AML-193 (cell line): ENCODE results near the gene PARS2.

ENCODE experiments used
- DNase-seq, 2 experiments: peaks; one replicate each; lab custom pipeline; 2025; lab: John Stamatoyannopoulos, UW

Gene PARS2

DNA sequence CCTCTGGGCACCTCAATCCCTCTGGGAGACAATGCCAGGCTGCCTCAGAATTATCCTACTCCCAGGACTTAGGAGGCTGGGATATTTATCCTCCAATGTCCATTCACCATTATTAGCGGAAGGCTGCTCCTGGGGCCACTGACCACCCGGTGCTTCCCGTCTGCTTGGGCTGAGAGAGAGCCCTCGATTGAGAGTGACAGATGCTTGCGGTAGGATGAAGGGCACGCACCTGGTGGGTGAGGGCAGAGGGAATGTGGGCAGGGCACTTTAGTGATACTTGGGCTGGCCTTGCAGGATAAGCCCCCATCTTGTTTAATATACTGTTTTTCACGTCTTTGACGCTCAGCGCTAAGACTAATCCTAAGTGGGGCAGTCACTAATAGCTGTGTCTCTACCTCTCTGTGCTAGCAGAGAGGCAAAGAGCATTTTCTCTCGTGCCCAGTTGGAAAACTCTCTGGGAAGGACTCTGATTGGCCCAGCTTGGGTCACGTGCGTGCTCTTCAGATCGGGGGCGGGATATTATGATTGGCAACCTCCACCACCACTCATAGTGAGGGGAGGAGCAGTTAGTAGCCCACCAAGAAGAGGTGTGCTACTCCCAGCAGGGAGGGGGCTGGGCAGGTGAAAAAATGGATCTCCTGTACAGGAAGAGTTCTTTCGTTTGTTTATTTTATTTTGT is 10.6 kb upstream of the PARS2 start:
- no peak for DNase-seq

DNA sequence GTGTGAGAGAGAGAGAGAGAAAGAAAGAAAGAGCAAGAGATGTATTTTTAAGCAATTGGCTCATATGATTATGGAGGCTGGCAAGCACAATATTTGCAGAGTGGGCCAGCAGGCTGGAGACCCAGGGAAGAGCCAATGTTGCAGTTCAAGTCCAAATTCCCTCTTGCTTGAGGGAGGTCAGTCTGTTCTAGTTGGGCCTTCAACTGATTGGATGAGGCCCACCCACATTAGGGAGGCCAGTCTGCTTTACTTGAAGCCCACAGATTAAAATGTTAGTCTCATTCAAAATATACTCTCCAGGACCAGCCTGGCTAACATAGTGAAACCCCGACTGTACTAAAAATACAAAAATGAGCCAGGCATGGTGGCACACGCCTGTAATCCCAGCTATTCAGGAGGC is 8.6 kb upstream of the PARS2 start:
- no peak for DNase-seq

DNA sequence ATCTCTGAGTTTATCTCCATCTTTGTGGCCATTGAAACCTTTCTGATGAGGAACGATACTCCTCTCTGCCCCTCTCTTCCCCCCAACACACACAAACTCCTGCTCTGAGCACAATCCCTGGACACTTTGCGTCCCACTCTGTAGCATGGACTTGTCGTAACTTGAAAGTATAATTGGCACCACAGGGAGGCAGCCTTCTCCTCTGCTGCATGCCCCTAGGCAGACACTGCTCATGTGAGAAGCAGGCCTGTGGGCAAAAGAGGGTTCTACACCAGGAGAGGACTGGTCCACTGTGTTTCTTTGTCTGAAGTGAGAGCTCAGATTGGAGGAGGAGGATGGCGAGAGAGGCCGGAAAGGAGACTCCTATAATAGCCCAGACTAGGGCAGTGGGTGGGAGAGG is 3.8 kb upstream of the PARS2 start:
- no peak for DNase-seq

DNA sequence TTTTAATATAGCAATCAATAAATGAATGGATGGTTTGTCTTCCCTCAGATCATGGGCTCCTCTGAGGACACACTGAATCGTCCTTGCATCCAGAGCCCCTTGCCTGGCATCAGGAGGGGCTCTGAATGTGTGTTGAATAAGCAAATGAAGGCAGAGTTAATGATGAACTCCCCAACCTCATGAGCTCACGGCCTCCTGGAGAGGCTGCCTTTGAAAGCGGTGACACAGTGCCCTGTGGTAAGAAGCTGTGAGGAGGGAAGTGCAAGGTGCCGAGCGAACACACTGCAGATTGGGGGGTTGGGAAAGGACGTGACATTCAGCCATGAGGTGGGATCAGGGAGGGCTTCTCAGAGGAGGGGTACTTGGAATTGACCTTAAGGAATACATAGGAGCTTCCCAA is 3.2 kb upstream of the PARS2 start:
- DNase-seq, result no peak

DNA sequence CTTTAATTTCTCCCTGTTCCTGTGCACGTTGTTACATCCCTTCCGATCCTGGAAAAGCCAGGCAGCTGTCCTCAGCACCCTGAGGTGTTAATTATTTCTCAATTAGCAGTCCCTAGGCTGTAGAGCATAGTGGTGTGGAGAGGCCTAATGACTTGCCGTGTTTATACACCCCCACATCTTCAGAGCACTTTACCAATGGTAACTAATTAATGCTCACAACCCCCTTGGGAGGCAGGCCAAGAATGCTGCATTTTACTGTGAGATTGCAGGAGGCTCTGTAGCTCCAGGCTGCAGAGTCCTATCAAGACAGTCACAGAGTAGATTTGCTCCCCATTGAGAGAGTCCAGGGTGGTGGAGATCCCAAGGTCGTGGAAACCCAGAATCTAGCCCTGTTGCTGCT is 2.4 kb upstream of the PARS2 start:
- DNase-seq, result no peak

DNA sequence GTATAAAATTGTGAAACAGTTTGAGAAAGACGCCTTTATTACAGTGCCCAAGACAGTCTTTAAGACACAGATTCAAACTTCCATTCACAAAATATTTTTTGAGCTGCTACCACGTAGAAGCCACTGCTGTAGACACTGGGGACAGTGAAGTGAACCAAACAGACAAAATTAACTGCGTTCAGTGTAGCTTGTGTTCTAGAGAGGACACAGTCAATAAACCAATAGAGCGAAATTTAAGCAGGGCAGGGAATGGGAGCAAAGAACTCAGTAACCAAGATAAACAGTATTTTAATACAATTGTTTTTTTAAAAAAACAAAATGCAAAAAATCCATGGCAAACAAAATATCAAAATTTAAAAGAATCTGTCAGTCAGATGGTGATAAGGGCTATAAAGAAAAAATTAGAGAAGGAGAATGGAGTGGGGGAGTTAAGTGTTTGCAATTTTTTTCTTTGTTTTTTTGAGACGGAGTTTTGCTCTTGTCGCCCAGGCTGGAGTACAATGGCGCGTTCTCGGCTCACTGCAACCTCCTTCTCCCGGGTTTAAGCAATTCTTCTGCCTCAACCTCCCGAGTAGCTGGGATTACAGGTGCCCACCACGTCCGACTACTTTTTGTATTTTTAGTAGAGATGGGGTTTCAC is 719 bp upstream of the PARS2 start:
- no peak for DNase-seq

DNA sequence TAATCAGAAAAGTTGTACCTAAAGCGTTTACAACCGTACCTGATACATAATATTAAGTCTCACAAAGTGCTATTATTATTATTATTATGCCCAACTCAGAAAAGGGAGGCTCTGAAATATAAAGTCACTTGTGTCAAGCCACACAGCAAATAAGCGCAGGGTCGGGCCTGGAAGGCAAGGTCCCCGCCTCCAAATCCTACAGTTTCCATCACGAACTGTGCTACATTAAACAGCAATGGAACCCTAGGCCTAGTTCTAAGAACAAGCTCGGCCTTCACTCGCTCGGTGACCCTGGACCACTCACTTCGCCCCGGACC is 549 bp downstream of the PARS2 start:
- no peak for DNase-seq

DNA sequence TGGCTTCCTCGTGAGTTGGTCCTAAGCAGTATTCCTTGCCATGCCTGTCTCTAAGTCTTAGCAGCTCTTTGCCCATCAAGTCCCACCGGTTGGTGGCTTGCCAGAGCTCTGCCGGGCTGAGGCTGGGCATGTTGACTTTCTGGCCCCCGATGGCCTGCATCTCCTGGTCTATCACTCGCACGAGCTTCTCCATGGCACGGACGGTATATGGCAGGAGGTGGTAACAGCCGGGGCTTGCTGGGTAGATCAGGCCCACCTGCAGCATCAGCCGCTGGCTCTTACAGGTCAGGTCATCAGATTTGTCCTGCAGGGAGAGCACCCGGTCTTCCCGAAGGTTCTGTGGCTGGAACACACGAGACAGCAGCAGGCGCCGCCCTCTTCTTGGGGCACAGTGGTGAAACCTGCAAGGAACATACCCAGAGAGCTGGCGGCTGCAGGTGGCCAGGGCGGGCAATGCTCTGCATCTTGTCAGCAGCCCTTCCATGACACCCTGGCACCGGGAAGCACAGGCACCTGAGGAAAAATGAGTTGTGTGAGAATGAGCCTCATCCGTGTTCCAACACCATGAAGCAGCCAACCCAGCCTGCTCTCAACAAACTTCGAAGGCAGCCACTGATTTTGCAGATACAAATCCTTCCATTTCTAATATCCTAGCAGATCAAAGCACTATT is 5.5 kb downstream of the PARS2 start:
- DNase-seq, result no peak

DNA sequence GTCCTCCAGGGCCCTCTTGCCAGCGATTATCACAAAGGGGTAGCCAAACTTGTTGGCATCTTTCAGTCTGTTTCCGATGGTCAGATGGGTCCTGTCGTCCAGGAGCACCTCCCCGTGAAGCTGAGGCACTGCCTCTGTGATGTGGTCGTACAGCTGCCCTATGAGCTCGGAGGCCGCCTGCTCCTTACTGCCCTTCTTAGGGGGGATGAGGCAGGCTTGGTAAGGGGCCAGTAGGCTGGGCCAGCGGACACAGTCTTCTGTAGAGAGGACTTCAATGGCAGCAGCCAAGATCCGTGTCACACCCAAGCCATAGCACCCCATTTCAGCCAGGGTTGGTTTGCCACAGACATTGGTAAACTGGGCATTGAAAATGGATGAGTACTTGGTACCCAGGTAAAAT is 6.5 kb downstream of the PARS2 start:
- DNase-seq, result no peak

DNA sequence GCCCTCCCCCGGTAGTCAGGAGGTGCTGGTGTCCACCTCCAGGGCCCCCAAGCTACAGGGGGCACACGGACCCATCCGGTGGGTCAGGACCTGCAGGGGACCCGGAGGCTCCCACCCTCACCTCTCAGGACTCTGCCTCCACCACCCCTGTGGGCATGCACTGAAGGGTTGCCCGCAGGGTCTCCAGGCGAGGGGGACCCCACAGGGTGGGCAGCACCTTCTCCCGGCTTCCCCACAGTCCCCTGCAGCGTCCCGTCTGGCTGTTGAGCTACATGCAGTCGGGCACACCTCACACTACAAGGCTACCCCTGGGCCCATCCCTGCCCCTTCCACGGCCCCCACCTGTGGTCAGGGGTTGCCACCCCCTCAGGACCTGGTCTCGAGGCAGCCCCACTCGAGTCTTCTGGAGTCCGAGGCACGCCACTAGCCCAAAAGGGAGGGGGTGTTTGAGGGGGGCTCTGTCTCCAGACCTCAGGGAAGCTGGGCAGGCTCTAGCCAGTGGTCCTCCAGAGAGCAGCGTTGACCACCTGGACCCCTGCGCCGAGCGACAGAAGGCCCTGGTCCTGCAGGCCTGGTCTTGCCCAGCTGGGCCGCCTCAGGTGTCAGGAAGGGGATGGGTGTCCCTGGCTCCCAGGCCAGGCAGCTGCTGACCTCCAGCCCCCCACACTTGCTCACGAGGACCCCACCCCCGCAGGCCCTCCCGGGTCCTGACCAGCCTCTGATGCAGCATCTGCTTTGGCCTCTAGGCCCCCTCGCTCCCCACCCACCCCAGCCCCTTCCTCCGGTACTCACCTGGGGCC is 9.6 kb downstream of the PARS2 start:
- DNase-seq, result no peak

DNA sequence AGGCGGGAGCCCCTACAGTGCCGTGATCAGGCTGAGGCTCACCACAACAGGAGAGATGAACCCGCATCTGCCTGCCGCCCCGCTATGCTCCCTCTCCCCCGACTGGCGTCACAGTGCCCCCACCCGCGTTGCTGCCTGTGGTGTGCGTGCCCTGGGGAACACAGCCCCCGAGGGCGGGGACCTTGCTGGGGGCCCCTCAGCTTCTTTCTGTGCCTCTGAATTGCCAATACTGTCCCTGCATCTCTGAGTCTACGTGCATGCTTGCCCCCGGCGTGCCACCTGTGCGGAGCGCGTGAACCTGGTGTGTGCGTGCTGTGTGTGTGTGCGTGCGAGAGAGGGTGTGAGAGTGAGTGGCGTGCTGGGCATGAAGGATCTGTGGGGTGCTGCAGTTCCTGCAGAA is 10.3 kb downstream of the PARS2 start:
- no peak for DNase-seq

DNA sequence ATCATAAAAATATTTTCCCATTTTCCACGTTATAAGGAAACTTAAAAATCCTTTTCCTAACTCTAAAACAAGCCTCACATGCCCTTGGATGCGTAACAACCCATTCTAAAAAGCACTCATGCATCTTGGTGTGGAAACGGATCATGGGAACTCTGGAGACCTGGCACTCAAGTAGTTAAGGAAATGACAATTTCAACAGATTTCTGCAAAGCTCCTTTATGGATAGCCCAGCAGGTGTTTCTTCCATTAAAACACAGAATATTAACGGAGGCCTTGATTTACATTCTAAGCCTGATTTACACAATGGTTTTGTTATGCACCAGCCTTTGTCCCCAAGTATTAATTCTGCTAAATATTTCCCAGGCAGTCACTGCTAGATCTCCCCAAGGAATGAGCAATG is 12.9 kb downstream of the PARS2 start:
- DNase-seq, result no peak

DNA sequence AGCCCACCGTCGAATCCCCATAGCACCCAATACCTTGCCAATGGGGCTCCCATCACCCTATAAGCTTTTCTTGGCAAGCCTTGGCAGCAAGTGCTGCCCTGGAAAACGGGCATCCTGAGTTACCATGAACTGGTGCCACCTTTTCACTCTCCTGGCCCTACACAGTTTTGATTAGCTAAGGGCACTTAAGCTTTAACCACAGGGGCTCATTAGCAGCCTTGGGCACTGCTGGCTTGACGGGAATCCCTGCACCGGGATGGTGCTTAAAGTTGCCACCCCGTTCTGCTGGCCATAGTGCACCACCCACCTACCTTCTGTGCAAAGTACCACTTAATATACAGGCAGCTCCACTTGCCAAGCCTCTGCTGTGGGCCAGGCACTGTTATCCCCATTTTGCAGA is 13.7 kb downstream of the PARS2 start:
- DNase-seq, result no peak

DNA sequence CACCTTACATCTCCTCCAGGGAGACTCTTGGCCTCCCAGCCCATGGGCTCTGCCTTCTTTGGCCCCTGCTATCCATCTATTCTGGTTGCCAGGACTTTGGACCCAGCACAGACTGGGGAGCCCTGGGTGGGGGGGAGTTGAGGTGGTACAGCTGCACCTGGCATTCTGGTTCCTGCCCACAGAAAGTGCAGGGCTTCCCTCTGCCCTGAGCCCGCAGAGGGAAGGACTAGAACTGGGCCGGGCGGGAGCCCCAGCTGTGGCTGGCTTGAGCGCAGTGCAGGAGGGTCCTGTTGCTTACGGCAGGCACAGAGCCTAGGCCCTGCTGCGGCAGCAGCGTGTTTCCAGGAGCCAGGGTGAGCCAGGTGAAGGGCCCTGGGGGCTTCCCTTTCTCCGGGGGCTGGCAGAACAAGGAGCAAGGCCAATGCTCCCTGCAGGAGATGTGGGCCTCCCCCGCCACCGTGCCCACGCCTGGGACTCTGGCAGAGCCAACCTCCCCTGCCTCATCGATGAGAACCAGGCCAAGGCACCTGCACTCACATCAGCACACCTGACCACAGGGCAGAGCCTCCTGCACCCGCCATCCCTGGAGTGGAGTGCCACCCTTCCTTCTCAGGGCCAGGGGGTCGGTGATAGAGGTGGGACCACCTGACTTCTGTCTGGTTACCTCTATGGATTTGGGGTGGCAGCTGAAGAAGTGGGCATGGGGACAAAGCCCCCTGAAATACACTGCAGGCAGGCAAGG is 16.1 kb downstream of the PARS2 start:
- no peak for DNase-seq

DNA sequence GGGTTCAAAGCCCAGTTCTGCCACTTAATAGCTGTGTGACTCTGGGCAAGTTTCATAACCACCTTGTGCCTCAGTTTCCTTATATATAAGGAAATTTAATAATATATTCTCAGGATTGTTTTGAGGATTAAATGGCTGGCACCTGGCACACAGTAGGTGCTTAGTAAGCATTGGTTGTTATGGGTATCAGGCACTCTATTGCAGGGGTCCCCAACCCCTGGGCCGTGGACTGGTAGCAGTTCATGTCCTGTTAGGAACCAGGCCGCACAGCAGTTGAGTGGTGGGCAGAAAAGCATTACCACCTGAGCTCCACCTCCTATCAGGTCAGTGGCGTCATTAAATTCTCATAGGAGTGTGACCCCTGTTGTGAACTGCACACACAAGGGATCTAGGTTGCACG is 18.5 kb downstream of the PARS2 start:
- no peak for DNase-seq

DNA sequence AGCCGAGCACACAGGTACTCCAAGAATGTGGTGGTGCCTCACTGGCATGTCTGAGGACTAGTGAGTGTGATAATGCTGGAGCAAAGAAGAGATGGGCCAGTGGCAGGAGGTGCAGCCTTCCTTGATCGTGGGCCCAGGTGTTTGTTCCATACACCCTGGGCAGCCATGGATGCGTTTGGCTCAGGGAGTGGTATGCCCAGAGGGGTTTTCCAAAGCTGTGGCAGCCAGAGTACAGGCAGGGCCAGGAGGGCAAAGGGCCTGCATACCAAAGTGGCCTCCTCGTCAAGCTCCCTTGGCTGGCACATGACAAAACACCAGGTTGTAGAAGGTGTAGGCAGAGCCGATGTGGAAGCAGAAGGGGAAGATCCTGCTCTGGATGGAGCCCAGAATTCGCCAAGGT is 19.0 kb downstream of the PARS2 start:
- no peak for DNase-seq

DNA sequence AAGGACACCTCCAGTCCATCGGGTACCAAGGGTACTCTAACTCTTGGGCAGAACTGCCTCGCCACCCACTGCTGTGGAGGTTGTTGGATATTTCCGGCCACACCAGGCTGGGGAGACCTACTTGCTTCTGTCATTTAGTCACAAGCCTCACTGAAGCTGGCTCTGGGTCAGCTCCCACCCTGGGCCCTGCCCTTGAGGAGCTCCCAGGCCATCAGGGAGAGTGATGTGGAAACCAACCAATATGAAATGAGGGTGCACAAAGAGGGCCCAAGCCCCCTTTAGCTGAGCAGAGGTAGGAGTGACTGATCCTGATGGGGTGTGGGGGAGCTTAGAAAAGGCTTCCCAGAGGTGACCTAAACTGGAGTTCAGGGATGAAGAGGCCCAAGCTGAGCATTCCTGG is 19.6 kb downstream of the PARS2 start:
- no peak for DNase-seq

DNA sequence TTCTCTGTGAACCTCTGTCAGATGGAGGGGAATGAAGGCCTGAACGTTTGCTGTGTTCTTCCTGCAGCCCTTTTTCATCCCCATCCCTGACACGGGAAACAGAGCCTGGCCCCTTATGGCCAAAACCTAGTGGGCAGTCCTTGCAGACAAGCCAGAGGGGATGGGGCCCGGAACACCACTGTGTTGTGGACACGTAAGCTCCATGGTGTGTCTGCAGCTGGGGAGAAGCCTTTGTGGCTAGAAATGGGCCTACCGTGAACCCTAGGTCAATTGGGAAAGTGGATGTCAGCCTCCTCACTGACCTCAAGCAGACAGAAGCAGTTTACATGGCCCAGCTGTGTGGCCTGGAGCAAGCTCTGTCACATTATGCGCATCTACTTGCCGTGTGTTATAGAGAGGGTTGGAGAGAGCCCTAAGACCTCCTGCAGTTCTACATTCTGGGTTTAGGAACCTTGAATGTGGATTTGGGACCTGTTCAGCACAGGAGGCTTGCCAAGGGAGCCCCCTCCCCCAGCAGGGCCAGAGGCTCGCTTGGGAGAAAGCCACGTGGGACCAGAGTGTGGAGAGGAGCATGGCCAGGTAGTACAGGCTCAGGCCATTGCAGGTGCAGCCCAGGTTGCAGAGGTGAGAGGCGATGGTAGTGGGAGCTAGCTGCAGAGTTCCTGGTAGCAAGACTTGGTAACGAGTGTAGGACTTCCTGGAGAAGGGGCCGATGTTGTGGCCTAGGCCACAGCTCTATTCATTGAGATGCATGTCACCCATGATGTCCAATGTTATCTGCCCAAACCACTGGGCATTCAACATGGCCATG is 20.7 kb downstream of the PARS2 start:
- DNase-seq, result no peak

DNA sequence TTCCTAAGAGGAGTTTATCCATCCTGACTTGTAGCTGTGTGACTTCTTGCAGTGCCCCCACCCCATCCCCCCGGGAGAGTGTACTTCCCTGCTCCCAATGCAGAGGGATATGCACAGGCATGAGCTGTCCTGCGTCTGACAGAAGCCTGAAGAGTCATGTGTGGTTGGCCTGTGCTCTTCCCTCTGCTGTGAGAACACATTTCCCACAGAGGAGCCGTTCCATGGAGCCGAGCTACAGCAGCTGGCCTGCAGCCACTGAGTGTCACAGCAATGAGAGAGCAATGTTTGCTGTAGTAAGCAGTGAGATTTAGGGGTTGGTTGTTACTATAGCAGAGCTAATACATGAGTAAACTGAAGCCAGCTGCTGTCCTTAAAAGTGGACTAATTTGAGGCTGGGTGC is 22.0 kb downstream of the PARS2 start:
- DNase-seq, result no peak

DNA sequence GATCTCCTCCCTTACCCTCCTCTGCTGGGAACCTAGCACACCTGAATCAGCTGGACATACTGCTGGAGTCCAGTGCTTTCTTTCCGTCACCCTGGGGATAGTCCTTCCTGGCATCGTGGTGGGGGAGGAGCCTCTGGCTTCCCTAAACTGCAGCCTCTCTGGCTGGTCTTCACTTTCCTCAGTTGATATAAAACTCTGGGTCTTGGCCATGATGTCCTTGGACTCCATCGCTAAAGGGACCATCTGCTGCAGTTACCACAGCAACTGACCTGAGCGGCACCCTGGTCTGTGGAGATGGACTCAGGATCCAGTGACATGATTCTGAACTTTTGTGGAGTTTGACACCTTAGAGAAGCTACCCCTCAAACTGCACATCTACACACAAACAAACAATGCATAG is 22.8 kb downstream of the PARS2 start:
- no peak for DNase-seq

DNA sequence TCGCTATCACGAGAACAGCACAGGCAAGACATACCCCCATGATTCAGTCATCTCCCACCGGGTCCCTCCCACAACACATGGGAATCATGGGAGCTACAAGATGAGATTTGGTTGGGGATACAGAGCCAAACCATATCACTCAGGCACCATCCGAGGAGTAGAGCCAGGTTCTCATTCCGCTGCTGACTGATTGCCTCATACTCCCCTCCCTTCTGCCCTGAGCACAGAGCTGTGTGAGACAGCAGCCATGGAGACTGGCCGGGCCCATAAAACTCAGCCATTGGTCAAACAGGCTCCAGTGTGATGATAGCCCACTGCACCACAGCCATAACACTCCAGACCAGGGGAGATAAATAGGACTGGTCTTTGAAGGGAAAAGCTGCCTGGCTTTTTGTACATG is 26.1 kb downstream of the PARS2 start:
- no peak for DNase-seq
